ENCODE results near the gene STK39.

DNA sequence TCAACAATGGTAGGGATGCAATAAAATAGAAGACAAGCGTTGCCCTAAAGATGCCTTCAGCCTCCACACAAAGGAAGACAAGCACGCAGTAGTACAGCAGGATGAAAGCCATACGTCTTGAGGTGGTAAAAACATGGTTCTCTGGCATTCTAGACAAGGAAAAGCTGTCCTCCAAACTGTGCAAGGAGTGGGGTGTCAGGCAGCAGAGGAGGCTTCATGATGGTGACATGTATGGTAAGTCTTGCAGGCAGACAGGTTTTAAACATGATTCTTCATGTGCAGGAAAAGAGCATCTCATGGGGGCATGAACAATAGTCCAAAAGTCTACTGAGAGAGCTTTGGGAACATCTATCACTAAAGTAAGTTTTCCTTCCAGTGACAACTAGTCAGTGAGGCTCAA lies 241.8 kb downstream of the STK39 start:
- TF ChIP-seq CTCF (IDR thresholded peaks at IDR 0.05) (no peak), POLR2A (IDR thresholded peaks at IDR 0.05) (no peak)
